Uterus (tissue), 4 donors: ENCODE measurements around the gene RASA3. TPM values are rescaled to one million over a fixed set of nuclear protein-coding genes. Genes with fewer than 3 reads are reported as not detected.
A peak's percentile ranks its signal among the peaks of the same experiment; 100 is the strongest.

Source experiments
- DNase-seq, 2 donors: peaks; one replicate each; pipeline ENCODE4 v3.0.0-alpha.2; 2019 to 2020
- H3K27ac ChIP-seq, 2 donors: fragments of 200-600 bp; sonication (generic); 1 replicate in 1 of 2; 2 replicates in 1 of 2; pipeline ENCODE4 v1.5.1; 2016 to 2018
- H3K27me3 ChIP-seq, 2 donors: fragments of 200-600 bp; sonication (generic); one replicate each; pipeline ENCODE4 v1.5.1; 2018 to 2019; ENCODE audit warnings: control low read depth in 1 of 2
- H3K36me3 ChIP-seq, 2 donors: fragments of 200-600 bp; sonication (generic); one replicate each; pipeline ENCODE4 v1.5.1; 2019; ENCODE audit warnings: control low read depth in 1 of 2
- H3K4me1 ChIP-seq, 2 donors: fragments of 200-600 bp; sonication (generic); one replicate each; pipeline ENCODE4 v1.5.1; 2018 to 2019; ENCODE audit warnings: control low read depth in 1 of 2
- H3K4me3 ChIP-seq, 2 donors: fragments of 200-600 bp; sonication (generic); 1 replicate in 1 of 2; 2 replicates in 1 of 2; pipeline ENCODE4 v1.5.1; 2018 to 2019; ENCODE audit warnings: mild to moderate bottlenecking in 1 of 2
- H3K9me3 ChIP-seq, 2 donors: fragments of 200-600 bp; sonication (generic); one replicate each; pipeline ENCODE4 v1.5.1; 2019; ENCODE audit warnings: control low read depth in 1 of 2
- CTCF ChIP-seq, 4 experiments: fragments of 200-600 bp in 2 of 4; fragments of 450-650 bp in 2 of 4; sonication (generic) in 2 of 4; IDR thresholded peaks; one replicate each; pipeline ENCODE4 v1.5.1; 2016 to 2019; ENCODE audit warnings: antibody characterized with exemption in 4 of 4, mild to moderate bottlenecking in 2 of 4, moderate library complexity in 1 of 4
- POLR2A ChIP-seq, 2 donors: fragments of 450-650 bp; IDR thresholded peaks; one replicate each; pipeline ENCODE4 v1.6.1; 2016; ENCODE audit warnings: antibody characterized with exemption in 2 of 2, mild to moderate bottlenecking in 1 of 2, moderate library complexity in 1 of 2
- intact Hi-C: fragments of 100-400 bp; cut with DNase I; formaldehyde crosslinking; loops from one replicate; pipeline ENCODE4 v1.15.1; 2023; ENCODE audit warnings: low total_unique reads
- total RNA-seq, 4 donors: library from RNA; depleted of rRNA in 3 of 4; stranded (reverse); fragments of >200 nt in 3 of 4; gene quantifications; one replicate each; pipeline versions ENCODE4 v1.1.0 to v1.2.4, GENCODE V29; 2014 to 2023
- donor health status: DM: yes; HTN: yes; CAD: no.

Gene RASA3
- total RNA-seq, 4 donors from 2014 or later: 8.5 to 31.6 (median 17.2) TPM

GRCh38 chr13:113954046-113954835 is 178.2 kb downstream of the RASA3 start:
- DNase-seq: no peak

GRCh38 chr13:113953561-113953960 is 178.9 kb downstream of the RASA3 start:
- intact Hi-C loops: loop anchor here (2.0 kb wide), 1 partner anchor 273 kb away; no protein-coding TSS in a partner anchor
- peaks cover 0 to 4% of the 10 kb centered on the region in 2 donors for H3K4me1 ChIP-seq
- H3K27ac ChIP-seq: no peak overlapping the region
- H3K4me3 ChIP-seq: no peak overlapping the region
- no peaks in the 10 kb centered on the region for H3K27me3 ChIP-seq
- H3K9me3 ChIP-seq: no peaks in the 10 kb centered on the region
- no peak for DNase-seq
- TF ChIP-seq CTCF (IDR thresholded peaks at IDR 0.05): no peak
- TF ChIP-seq POLR2A (IDR thresholded peaks at IDR 0.05): no peak
- H3K36me3 ChIP-seq: no peaks in the 10 kb centered on the region

More at GRCh38 chr13:113954046-113954835, 178.2 kb downstream of the RASA3 start:
- Histone ChIP-seq H3K9me3 (no peaks in the 10 kb centered on the region), H3K27ac (no peak overlapping the region), H3K4me3 (no peak overlapping the region), H3K4me1 (peaks cover 0 to 4% of the 10 kb centered on the region in 2 donors), H3K27me3 (no peaks in the 10 kb centered on the region), H3K36me3 (no peaks in the 10 kb centered on the region)
- intact Hi-C loops: no loop called here
- no peak for TF ChIP-seq CTCF (IDR thresholded peaks at IDR 0.05)
- TF ChIP-seq POLR2A (IDR thresholded peaks at IDR 0.05): no peak

- no peak for DNase-seq
- Histone ChIP-seq H3K27me3 (no peaks in the 10 kb centered on the region), H3K4me3 (no peak overlapping the region), H3K27ac (no peak overlapping the region), H3K4me1 (peaks cover 0 to 4% of the 10 kb centered on the region in 2 donors), H3K36me3 (no peaks in the 10 kb centered on the region), H3K9me3 (no peaks in the 10 kb centered on the region)
- TF ChIP-seq POLR2A (IDR thresholded peaks at IDR 0.05) (no peak), CTCF (IDR thresholded peaks at IDR 0.05) (no peak)
- intact Hi-C loops: loop anchor here (2.0 kb wide), 1 partner anchor 274 kb away; no protein-coding TSS in a partner anchor
Measured at GRCh38 chr13:113952983-113953520, 179.4 kb downstream of the RASA3 start.

- DNase-seq: no peak
- Histone ChIP-seq H3K27ac (no peak overlapping the region), H3K4me3 (no peak overlapping the region), H3K36me3 (no peaks in the 10 kb centered on the region), H3K27me3 (no peaks in the 10 kb centered on the region), H3K9me3 (no peaks in the 10 kb centered on the region), H3K4me1 (peaks cover 0 to 4% of the 10 kb centered on the region in 2 donors)
- intact Hi-C loops: loop anchor here (2.0 kb wide), 1 partner anchor 274 kb away; no protein-coding TSS in a partner anchor
- TF ChIP-seq POLR2A (IDR thresholded peaks at IDR 0.05): no peak
Measured at GRCh38 chr13:113952151-113952982, 180.1 kb downstream of the RASA3 start.

- H3K4me1 ChIP-seq: peaks cover 4% of the 10 kb centered on the region in 2 donors
- DNase-seq: peak; percentile 83 to 88
- H3K27me3 ChIP-seq: no peaks in the 10 kb centered on the region
- no peak for TF ChIP-seq POLR2A (IDR thresholded peaks at IDR 0.05)
- TF ChIP-seq CTCF (IDR thresholded peaks at IDR 0.05): peak; percentile 89 to 95 (median 94)
- H3K36me3 ChIP-seq: no peaks in the 10 kb centered on the region
- no peaks in the 10 kb centered on the region for H3K9me3 ChIP-seq
- no peak overlapping the region for H3K27ac ChIP-seq
- no peak overlapping the region for H3K4me3 ChIP-seq
- intact Hi-C loops: no loop called here
Measured at GRCh38 chr13:113951246-113951999, 181.0 kb downstream of the RASA3 start.
